HepG2 (cell line): Measurements from ENCODE around the gene MSTO1. TPM values are rescaled to one million over a fixed set of nuclear protein-coding genes. Genes with fewer than 3 reads are reported as not detected.
A peak's percentile ranks its signal among the peaks of the same experiment; 100 is the strongest.

Source experiments
- HES4 ChIP-seq: sonication (generic); formaldehyde crosslinking; IDR thresholded peaks from 2 replicates; pipeline ENCODE4 v1.9.0; 2021; ENCODE audit warnings: mild to moderate bottlenecking, missing genetic modification reagents, borderline replicate concordance
- HMG20B ChIP-seq: conservative IDR thresholded peaks from 2 replicates; pipeline ENCODE4 v1.6.1; 2016; ENCODE audit warnings: missing genetic modification reagents, missing compliant biosample characterization
- SPEN ChIP-seq: sonication (generic); formaldehyde crosslinking; IDR thresholded peaks from 2 replicates; pipeline ENCODE4 v1.5.1; 2020; ENCODE audit warnings: low read depth, mild to moderate bottlenecking, missing genetic modification reagents
- ZBTB40 ChIP-seq, 2 experiments: fragments of 450-650 bp in 1 of 2; sonication (generic) in 1 of 2; formaldehyde crosslinking in 1 of 2; IDR thresholded peaks; 2 replicates each; pipeline versions ENCODE4 v1.6.1 to v1.8.0; 2016 to 2022; ENCODE audit warnings: antibody characterized with exemption in 1 of 2, mild to moderate bottlenecking in 1 of 2, missing genetic modification reagents in 1 of 2
- ZNF121 ChIP-seq: sonication (generic); formaldehyde crosslinking; IDR thresholded peaks from 2 replicates; pipeline ENCODE4 v1.5.0; 2020; ENCODE audit warnings: mild to moderate bottlenecking, missing genetic modification reagents
- ZNF382 ChIP-seq: sonication (generic); formaldehyde crosslinking; IDR thresholded peaks from 2 replicates; pipeline ENCODE4 v1.5.0; 2020; ENCODE audit warnings: missing genetic modification reagents, mild to moderate bottlenecking, borderline replicate concordance
- ZNF430 ChIP-seq: sonication (generic); formaldehyde crosslinking; IDR thresholded peaks from 2 replicates; pipeline ENCODE4 v1.9.0; 2021; ENCODE audit warnings: mild to moderate bottlenecking, missing genetic modification reagents
- ZNF569 ChIP-seq: sonication (generic); formaldehyde crosslinking; IDR thresholded peaks from 2 replicates; pipeline ENCODE4 v1.5.0; 2020; ENCODE audit warnings: mild to moderate bottlenecking, missing genetic modification reagents, moderate library complexity, borderline replicate concordance
- ZSCAN30 ChIP-seq: sonication (generic); formaldehyde crosslinking; IDR thresholded peaks from 2 replicates; pipeline ENCODE4 v1.5.0; 2020; ENCODE audit warnings: mild to moderate bottlenecking, missing genetic modification reagents
- polyA plus RNA-seq, 8 experiments: library from polyadenylated mRNA; depleted of rRNA in 3 of 8; stranded (reverse) in 7 of 8; unstranded in 1 of 8; fragments of >200 nt; fragmentation: Illumina TruSeq in 4 of 8; extraction: Trizol in 4 of 8; gene quantifications; 2 replicates each; pipeline versions ENCODE4 v1.2.1 to v1.2.3, GENCODE V29; 2011 to 2016; ENCODE audit warnings: low read depth in 4 of 8, missing spikeins in 1 of 8, mixed read lengths in 1 of 8; ENCODE audit not compliant: insufficient read depth in 1 of 8
- total RNA-seq, 5 experiments: library from RNA; depleted of rRNA; stranded (reverse); fragments of >200 nt; fragmentation: Illumina TruSeq; extraction: Trizol; gene quantifications; 2 replicates each; pipeline ENCODE4 v1.2.3, GENCODE V29; 2016; ENCODE audit warnings: low read depth in 1 of 5
- TF ChIP-seq, protein P1 (sequence below), 2 experiments: sonication (generic) in 1 of 2; formaldehyde crosslinking in 1 of 2; IDR thresholded peaks; 2 replicates each; pipeline versions ENCODE4 v1.5.1 to v1.6.1; 2011 to 2020; ENCODE audit warnings: borderline replicate concordance in 1 of 2, low read depth in 1 of 2, low read length in 1 of 2, mild to moderate bottlenecking in 1 of 2, missing genetic modification reagents in 1 of 2, moderate library complexity in 1 of 2
- TF ChIP-seq, protein P2 (sequence below): sonication (generic); formaldehyde crosslinking; IDR thresholded peaks from 2 replicates; pipeline ENCODE4 v1.4.0; 2020; ENCODE audit warnings: mild to moderate bottlenecking, missing genetic modification reagents

MSTO1 gene
- total and polyA plus RNA-seq, 2 of the 13 experiments (the other 11 are each of a cell fraction or from before 2014, with no cell fraction given), result 19.1 to 25.3 TPM

- TF ChIP-seq ZBTB40 (IDR thresholded peaks at IDR 0.05) (no peak), ZBTB40 (CRISPR knock-in tag; IDR thresholded peaks at IDR 0.05) (peak; percentile 51; the same call in 1 of the 2 replicates), ZNF382 (no peak), HES4 (CRISPR knock-in tag) (no peak), ZNF569 (CRISPR knock-in tag) (no peak), SPEN (CRISPR knock-in tag) (peak; percentile 40; the same call in 1 of the 2 replicates), ZNF121 (CRISPR knock-in tag) (no peak), ZNF430 (CRISPR knock-in tag) (no peak), HMG20B (CRISPR knock-in tag) (no peak), ZSCAN30 (no peak)
- TF ChIP-seq, protein P1, sequence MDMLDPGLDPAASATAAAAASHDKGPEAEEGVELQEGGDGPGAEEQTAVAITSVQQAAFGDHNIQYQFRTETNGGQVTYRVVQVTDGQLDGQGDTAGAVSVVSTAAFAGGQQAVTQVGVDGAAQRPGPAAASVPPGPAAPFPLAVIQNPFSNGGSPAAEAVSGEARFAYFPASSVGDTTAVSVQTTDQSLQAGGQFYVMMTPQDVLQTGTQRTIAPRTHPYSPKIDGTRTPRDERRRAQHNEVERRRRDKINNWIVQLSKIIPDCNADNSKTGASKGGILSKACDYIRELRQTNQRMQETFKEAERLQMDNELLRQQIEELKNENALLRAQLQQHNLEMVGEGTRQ (IDR thresholded peaks at IDR 0.05; ENCODE audit: low read depth, low read length), result peak; percentile 65
- TF ChIP-seq, protein P1 (CRISPR knock-in tag; IDR thresholded peaks at IDR 0.05; ENCODE audit: borderline replicate concordance), result peak; percentile 82; the same call in 1 of the 2 replicates
- TF ChIP-seq, protein P2, sequence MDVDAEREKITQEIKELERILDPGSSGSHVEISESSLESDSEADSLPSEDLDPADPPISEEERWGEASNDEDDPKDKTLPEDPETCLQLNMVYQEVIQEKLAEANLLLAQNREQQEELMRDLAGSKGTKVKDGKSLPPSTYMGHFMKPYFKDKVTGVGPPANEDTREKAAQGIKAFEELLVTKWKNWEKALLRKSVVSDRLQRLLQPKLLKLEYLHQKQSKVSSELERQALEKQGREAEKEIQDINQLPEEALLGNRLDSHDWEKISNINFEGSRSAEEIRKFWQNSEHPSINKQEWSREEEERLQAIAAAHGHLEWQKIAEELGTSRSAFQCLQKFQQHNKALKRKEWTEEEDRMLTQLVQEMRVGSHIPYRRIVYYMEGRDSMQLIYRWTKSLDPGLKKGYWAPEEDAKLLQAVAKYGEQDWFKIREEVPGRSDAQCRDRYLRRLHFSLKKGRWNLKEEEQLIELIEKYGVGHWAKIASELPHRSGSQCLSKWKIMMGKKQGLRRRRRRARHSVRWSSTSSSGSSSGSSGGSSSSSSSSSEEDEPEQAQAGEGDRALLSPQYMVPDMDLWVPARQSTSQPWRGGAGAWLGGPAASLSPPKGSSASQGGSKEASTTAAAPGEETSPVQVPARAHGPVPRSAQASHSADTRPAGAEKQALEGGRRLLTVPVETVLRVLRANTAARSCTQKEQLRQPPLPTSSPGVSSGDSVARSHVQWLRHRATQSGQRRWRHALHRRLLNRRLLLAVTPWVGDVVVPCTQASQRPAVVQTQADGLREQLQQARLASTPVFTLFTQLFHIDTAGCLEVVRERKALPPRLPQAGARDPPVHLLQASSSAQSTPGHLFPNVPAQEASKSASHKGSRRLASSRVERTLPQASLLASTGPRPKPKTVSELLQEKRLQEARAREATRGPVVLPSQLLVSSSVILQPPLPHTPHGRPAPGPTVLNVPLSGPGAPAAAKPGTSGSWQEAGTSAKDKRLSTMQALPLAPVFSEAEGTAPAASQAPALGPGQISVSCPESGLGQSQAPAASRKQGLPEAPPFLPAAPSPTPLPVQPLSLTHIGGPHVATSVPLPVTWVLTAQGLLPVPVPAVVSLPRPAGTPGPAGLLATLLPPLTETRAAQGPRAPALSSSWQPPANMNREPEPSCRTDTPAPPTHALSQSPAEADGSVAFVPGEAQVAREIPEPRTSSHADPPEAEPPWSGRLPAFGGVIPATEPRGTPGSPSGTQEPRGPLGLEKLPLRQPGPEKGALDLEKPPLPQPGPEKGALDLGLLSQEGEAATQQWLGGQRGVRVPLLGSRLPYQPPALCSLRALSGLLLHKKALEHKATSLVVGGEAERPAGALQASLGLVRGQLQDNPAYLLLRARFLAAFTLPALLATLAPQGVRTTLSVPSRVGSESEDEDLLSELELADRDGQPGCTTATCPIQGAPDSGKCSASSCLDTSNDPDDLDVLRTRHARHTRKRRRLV (CRISPR knock-in tag), result no peak
Observed at GRCh38 chr1:155609515-155610256, at the start of gene MSTO1 (continued).
